Stimulated activated CD4-positive, alpha-beta T cell treated with anti-CD3 and anti-CD28 coated beads, Interleukin-15, amount 100 ng/mL, for 48 hours (primary cell): ENCODE data around the gene GMEB2.

ENCODE experiments used
- DNase-seq, 2 donors: peaks; one replicate each; pipeline ENCODE4 v3.0.0-alpha.2; 2020; ENCODE audit warnings: low read depth in 2 of 2

GMEB2 gene

GRCh38 chr20:63546256-63546955 is 80.5 kb downstream of the GMEB2 start:
- DNase-seq, result no peak

- DNase-seq, result no peak
These were observed 81.1 kb downstream of the GMEB2 start for GRCh38 chr20:63545814-63546213.

GRCh38 chr20:63544958-63545516 is 81.9 kb downstream of the GMEB2 start:
- no peak for DNase-seq

- DNase-seq, result no peak
These were observed 82.5 kb downstream of the GMEB2 start for GRCh38 chr20:63544241-63544957.

- no peak for DNase-seq
These were observed 83.2 kb downstream of the GMEB2 start for GRCh38 chr20:63543733-63544132.

- no peak for DNase-seq
These were observed 83.8 kb downstream of the GMEB2 start for GRCh38 chr20:63543131-63543530.

GRCh38 chr20:63542696-63543095 is 84.2 kb downstream of the GMEB2 start:
- no peak for DNase-seq

- DNase-seq, result no peak
These were observed 84.8 kb downstream of the GMEB2 start for GRCh38 chr20:63542031-63542559.

- no peak for DNase-seq
These were observed 85.5 kb downstream of the GMEB2 start for GRCh38 chr20:63541371-63541770.

- DNase-seq, result no peak
These were observed 86.3 kb downstream of the GMEB2 start for GRCh38 chr20:63540417-63541186.

- no peak for DNase-seq
These were observed 87.2 kb downstream of the GMEB2 start for GRCh38 chr20:63539441-63540370.

GRCh38 chr20:63539092-63539430 is 87.8 kb downstream of the GMEB2 start:
- no peak for DNase-seq

- DNase-seq, result no peak
These were observed 88.5 kb downstream of the GMEB2 start for GRCh38 chr20:63538204-63539091.
